ENCODE results near the gene CUBN. TPM values are rescaled to one million over a fixed set of nuclear protein-coding genes. Genes with fewer than 3 reads are reported as not detected.

CUBN gene
- total RNA-seq, 1 experiment from 2014 or later = not detected

DNA sequence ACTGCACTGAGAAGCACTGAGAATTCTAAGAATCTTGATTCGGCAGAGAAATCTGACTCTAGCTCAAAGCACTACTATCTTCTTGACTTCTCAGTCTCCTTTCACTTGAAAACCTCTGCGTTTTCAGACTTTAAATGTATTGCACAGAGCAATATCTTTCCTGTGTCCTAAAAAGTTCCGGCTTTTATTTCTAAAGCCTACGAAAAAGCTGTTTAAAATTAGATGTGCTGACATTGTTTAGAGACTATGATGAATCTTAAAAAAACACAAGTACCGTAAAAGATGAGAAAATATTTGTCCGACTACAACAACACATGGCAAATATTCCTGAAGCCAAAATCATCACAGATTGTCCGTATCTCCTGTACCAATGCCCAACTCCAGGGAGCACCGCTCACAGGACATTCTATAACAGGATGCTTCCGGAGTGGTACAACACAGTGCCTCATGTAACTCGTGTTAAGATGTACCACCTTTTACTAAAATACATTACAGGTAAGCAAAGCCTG lies 136.9 kb downstream of the CUBN start:
- no peak overlapping the region for H3K4me3 ChIP-seq (ENCODE audit: low read length)
- no peaks in the 10 kb centered on the region for H3K9me3 ChIP-seq (ENCODE audit: low read length)
- H3K9ac ChIP-seq (ENCODE audit: low read length) = no peak overlapping the region
- H3K4me2 ChIP-seq (ENCODE audit: low read depth, low read length, poor library complexity, severe bottlenecking) = no peak overlapping the region
- no peaks in the 10 kb centered on the region for H3K36me3 ChIP-seq (ENCODE audit: insufficient read depth, low read length)
- H3K79me2 ChIP-seq (ENCODE audit: low read length) = no peaks in the 10 kb centered on the region
- no peaks in the 10 kb centered on the region for H4K20me1 ChIP-seq (ENCODE audit: insufficient read depth, low read depth, low read length)
- 0 out of 2 replicates have a peak, but pooled peaks cover 2% of the 10 kb centered on the region for H3K27me3 ChIP-seq (ENCODE audit: low read length)
- no peak overlapping the region for H3K27ac ChIP-seq (ENCODE audit: low read length)
- H3K9me2 ChIP-seq (replicated peaks; ENCODE audit: insufficient read depth, low read length) = no peaks in the 10 kb centered on the region
- no peaks in the 10 kb centered on the region for H3K4me1 ChIP-seq (ENCODE audit: low read length)
- no peak overlapping the region for H2AFZ ChIP-seq (ENCODE audit: low read length)
- no peak for DNase-seq

DNA sequence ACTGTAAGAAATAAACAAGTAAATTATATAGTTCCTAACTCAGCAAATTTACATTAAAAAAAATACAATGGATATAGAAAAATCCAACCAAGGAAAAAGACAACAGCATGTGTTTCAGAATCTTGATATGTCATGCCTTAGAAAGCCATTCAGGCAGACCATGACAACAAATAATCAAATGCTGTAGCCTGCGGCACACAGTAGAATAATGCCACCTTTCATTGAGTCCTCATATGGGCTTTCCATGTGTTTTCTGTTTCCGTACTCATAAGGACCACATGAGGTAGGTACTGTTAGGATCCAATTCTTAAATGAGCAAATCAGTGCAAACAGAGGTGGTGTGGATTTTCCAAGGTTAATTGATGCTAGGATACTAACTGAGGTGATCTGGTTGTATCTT lies 138.6 kb downstream of the CUBN start:
- Histone ChIP-seq H3K4me2 (ENCODE audit: low read depth, low read length, poor library complexity, severe bottlenecking) (no peak overlapping the region), H3K9me2 (replicated peaks; ENCODE audit: insufficient read depth, low read length) (no peaks in the 10 kb centered on the region), H3K27ac (ENCODE audit: low read length) (no peak overlapping the region), H3K9ac (ENCODE audit: low read length) (no peak overlapping the region), H2AFZ (ENCODE audit: low read length) (no peak overlapping the region), H3K9me3 (ENCODE audit: low read length) (no peaks in the 10 kb centered on the region), H3K36me3 (ENCODE audit: insufficient read depth, low read length) (no peaks in the 10 kb centered on the region), H4K20me1 (ENCODE audit: insufficient read depth, low read depth, low read length) (no peaks in the 10 kb centered on the region), H3K4me3 (ENCODE audit: low read length) (no peak overlapping the region), H3K4me1 (ENCODE audit: low read length) (no peaks in the 10 kb centered on the region), H3K27me3 (ENCODE audit: low read length) (no peaks in the 10 kb centered on the region), H3K79me2 (ENCODE audit: low read length) (no peaks in the 10 kb centered on the region)
- DNase-seq = no peak

DNA sequence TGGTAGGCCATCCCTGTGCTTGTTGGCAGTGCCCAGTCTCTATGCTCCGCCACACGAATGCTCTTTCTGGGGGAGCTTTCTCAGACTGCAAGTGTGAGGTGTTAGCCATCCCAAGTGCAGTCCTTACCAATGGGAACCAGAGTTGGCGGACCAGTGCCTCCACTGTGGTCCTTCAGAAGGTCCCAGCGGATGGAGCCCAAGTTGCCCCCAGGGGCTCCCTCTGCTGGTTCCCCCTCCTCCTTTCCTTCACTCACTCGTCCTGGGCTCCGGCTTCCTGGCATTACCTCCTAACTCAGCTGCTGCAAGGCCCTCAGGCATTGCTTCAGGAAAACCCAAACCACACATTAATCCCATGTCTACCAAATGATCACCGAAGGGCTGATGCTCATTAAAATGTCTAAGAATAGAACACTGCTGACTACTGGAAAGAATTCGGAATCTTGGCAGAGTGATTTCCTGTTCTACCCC lies 139.8 kb downstream of the CUBN start:
- Histone ChIP-seq H3K9me3 (ENCODE audit: low read length) (no peaks in the 10 kb centered on the region), H3K9me2 (replicated peaks; ENCODE audit: insufficient read depth, low read length) (no peaks in the 10 kb centered on the region), H3K4me3 (ENCODE audit: low read length) (no peak overlapping the region), H3K79me2 (ENCODE audit: low read length) (no peaks in the 10 kb centered on the region), H3K4me1 (ENCODE audit: low read length) (no peaks in the 10 kb centered on the region), H3K4me2 (ENCODE audit: low read depth, low read length, poor library complexity, severe bottlenecking) (no peak overlapping the region), H4K20me1 (ENCODE audit: insufficient read depth, low read depth, low read length) (no peaks in the 10 kb centered on the region), H3K27ac (ENCODE audit: low read length) (no peak overlapping the region), H3K36me3 (ENCODE audit: insufficient read depth, low read length) (no peaks in the 10 kb centered on the region), H2AFZ (ENCODE audit: low read length) (no peak overlapping the region), H3K27me3 (ENCODE audit: low read length) (no peaks in the 10 kb centered on the region), H3K9ac (ENCODE audit: low read length) (no peak overlapping the region)
- no peak for DNase-seq

DNA sequence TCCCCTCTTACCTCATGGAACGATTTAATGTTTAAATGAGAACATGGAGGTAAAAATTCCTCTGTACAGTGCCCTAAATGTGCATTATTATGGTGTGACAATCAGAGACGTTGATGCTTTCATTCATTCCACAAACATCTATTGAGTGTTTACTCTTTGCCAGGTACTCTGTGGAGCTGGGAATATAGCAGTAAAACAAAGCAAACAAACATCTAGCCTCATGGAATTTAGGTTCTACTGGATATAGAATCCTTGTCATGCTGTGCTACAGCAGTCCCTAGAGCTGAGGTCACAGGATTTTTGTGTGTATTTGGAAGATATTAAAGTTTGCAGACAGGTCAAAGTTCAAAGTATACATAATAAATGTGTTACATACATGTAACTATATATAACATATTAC lies 140.7 kb downstream of the CUBN start:
- no peaks in the 10 kb centered on the region for H3K36me3 ChIP-seq (ENCODE audit: insufficient read depth, low read length)
- H3K4me2 ChIP-seq (ENCODE audit: low read depth, low read length, poor library complexity, severe bottlenecking) = no peak overlapping the region
- no peaks in the 10 kb centered on the region for H3K27me3 ChIP-seq (ENCODE audit: low read length)
- H3K79me2 ChIP-seq (ENCODE audit: low read length) = no peaks in the 10 kb centered on the region
- H4K20me1 ChIP-seq (ENCODE audit: insufficient read depth, low read depth, low read length) = no peaks in the 10 kb centered on the region
- no peak overlapping the region for H3K27ac ChIP-seq (ENCODE audit: low read length)
- H3K9me2 ChIP-seq (replicated peaks; ENCODE audit: insufficient read depth, low read length) = no peaks in the 10 kb centered on the region
- H3K4me1 ChIP-seq (ENCODE audit: low read length) = no peaks in the 10 kb centered on the region
- no peak overlapping the region for H3K4me3 ChIP-seq (ENCODE audit: low read length)
- no peaks in the 10 kb centered on the region for H3K9me3 ChIP-seq (ENCODE audit: low read length)
- H3K9ac ChIP-seq (ENCODE audit: low read length) = no peak overlapping the region
- DNase-seq = no peak
- H2AFZ ChIP-seq (ENCODE audit: low read length) = no peak overlapping the region

DNA sequence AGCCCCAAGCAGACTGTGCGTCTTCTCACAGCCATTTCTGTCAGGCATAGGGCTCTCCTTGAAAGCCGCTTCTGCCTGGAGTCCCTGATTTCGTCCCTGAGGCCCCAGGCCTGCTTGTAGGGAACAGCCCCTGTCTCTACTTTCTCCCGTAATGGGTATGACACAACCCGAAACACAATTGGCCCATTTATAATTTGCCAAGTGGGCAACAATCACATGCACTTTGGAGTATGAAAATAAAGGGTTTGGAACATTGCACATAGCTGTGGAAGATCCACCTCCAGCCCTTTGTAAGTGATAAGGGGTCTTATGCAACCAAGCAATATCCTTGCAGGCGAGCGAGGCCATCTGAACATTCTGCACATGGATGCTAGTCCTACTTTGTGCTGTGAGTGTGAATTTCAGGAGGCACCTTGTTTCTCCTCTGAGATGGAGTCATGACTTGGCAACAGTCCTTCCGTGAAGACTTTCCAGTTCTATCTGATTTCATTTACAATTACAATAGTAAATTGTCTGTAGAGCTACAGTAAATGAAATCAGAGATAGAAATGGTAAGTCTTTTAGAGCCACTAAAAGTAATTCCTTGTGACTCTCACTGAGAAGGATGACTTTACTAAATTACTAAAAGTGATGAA lies 141.5 kb downstream of the CUBN start:
- H3K4me2 ChIP-seq (ENCODE audit: low read depth, low read length, poor library complexity, severe bottlenecking) = no peak overlapping the region
- no peak for DNase-seq
- H4K20me1 ChIP-seq (ENCODE audit: insufficient read depth, low read depth, low read length) = no peaks in the 10 kb centered on the region

DNA sequence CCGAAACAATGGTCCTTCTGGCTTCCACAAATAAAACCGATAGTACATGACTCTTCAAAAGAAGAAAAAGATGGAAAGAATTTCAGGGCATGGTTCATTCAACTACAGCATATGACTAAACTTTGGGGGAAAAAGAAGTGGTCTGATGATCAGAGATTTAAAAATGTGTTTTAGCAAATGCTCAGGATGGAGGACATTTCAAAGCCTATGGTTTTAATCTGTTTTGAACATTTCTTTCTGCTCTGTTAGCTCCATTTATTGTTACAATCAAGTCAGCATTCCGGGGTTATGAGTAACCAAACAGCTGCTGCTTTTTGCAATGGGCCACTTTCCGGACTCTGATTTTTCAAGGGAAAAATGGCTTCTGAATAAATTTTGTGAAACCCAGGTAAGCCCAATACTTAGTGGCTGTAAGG lies 142.4 kb downstream of the CUBN start:
- H3K4me1 ChIP-seq (ENCODE audit: low read length) = no peaks in the 10 kb centered on the region
- no peak overlapping the region for H3K4me3 ChIP-seq (ENCODE audit: low read length)
- no peaks in the 10 kb centered on the region for H3K9me2 ChIP-seq (replicated peaks; ENCODE audit: insufficient read depth, low read length)
- no peak overlapping the region for H3K27ac ChIP-seq (ENCODE audit: low read length)
- no peaks in the 10 kb centered on the region for H4K20me1 ChIP-seq (ENCODE audit: insufficient read depth, low read depth, low read length)
- DNase-seq = no peak
- H2AFZ ChIP-seq (ENCODE audit: low read length) = no peak overlapping the region
- H3K27me3 ChIP-seq (ENCODE audit: low read length) = no peaks in the 10 kb centered on the region
- no peaks in the 10 kb centered on the region for H3K79me2 ChIP-seq (ENCODE audit: low read length)
- H3K9ac ChIP-seq (ENCODE audit: low read length) = no peak overlapping the region
- H3K4me2 ChIP-seq (ENCODE audit: low read depth, low read length, poor library complexity, severe bottlenecking) = no peak overlapping the region
- no peaks in the 10 kb centered on the region for H3K9me3 ChIP-seq (ENCODE audit: low read length)
- no peaks in the 10 kb centered on the region for H3K36me3 ChIP-seq (ENCODE audit: insufficient read depth, low read length)

More for the DNA sequence above, 141.5 kb downstream of the CUBN start:
- Histone ChIP-seq H3K27ac (ENCODE audit: low read length) (no peak overlapping the region), H3K36me3 (ENCODE audit: insufficient read depth, low read length) (no peaks in the 10 kb centered on the region), H3K27me3 (ENCODE audit: low read length) (no peaks in the 10 kb centered on the region), H3K4me3 (ENCODE audit: low read length) (no peak overlapping the region), H3K9me3 (ENCODE audit: low read length) (no peaks in the 10 kb centered on the region), H2AFZ (ENCODE audit: low read length) (no peak overlapping the region), H3K9me2 (replicated peaks; ENCODE audit: insufficient read depth, low read length) (no peaks in the 10 kb centered on the region), H3K4me1 (ENCODE audit: low read length) (no peaks in the 10 kb centered on the region), H3K79me2 (ENCODE audit: low read length) (no peaks in the 10 kb centered on the region), H3K9ac (ENCODE audit: low read length) (no peak overlapping the region)

DNA sequence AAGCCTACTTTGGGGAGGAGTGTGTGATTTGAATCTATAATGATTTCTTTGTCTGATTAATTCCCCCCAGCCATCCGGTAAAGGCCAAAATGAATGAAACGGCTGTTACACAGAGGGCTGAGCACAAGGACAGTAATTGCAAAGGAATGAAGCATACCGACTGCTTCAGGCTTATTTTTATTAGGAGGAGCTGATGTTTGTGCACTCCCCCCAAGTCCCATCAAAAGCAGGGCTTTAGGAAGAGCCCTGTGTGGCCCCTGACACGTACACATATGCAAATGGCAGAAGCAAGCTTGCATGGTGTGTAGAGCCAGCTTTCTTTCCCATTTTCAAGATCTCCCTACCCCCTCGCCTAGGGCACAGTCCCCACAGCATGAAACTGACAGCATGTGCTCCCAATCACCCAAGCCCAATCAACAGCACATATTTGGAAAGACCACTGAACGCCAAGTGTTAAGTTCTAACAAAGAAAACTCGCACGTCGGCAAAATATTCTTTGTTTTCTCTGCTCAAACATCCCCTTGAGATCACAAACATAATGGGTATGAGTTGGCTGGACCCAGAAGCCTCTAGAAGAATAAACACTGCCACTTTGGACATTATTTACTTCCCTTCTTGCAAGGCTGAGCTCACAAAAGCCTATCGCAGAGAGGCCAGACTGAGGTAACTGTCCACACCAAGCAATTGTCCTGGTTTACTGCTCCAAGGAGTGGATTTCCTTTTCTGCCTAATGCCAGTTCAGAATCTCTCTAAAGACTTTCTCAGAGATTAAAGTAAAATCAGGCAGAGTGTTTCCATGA lies 143.0 kb downstream of the CUBN start:
- Histone ChIP-seq H3K9me3 (ENCODE audit: low read length) (no peaks in the 10 kb centered on the region), H3K9me2 (replicated peaks; ENCODE audit: insufficient read depth, low read length) (no peaks in the 10 kb centered on the region), H3K4me1 (ENCODE audit: low read length) (no peaks in the 10 kb centered on the region), H3K4me2 (ENCODE audit: low read depth, low read length, poor library complexity, severe bottlenecking) (no peak overlapping the region), H3K9ac (ENCODE audit: low read length) (no peak overlapping the region), H3K4me3 (ENCODE audit: low read length) (no peak overlapping the region), H3K36me3 (ENCODE audit: insufficient read depth, low read length) (no peaks in the 10 kb centered on the region), H4K20me1 (ENCODE audit: insufficient read depth, low read depth, low read length) (no peaks in the 10 kb centered on the region), H3K27me3 (ENCODE audit: low read length) (no peaks in the 10 kb centered on the region), H3K79me2 (ENCODE audit: low read length) (no peaks in the 10 kb centered on the region), H2AFZ (ENCODE audit: low read length) (no peak overlapping the region), H3K27ac (ENCODE audit: low read length) (no peak overlapping the region)
- no peak for DNase-seq

DNA sequence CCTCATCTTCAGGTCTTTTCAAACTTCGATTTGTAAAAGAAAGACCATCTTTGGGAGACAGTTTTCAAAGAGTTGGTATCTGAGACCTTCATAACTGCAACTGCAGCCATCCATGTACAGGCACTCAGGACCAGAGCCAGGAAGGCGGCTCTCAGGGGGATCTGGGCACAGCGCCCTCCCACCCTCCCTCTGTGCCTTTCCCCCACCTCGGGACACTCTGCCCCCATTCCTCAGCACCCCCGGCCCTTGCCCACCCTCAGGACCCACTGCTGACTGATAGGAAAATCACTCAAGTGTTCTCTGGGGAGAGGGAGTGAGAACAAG lies 143.6 kb downstream of the CUBN start:
- no peak overlapping the region for H2AFZ ChIP-seq (ENCODE audit: low read length)

More for the DNA sequence above, 143.6 kb downstream of the CUBN start:
- Histone ChIP-seq H3K9ac (ENCODE audit: low read length) (no peak overlapping the region), H3K79me2 (ENCODE audit: low read length) (no peaks in the 10 kb centered on the region), H3K27me3 (ENCODE audit: low read length) (no peaks in the 10 kb centered on the region), H3K9me3 (ENCODE audit: low read length) (no peaks in the 10 kb centered on the region), H3K36me3 (ENCODE audit: insufficient read depth, low read length) (no peaks in the 10 kb centered on the region), H3K4me1 (ENCODE audit: low read length) (no peaks in the 10 kb centered on the region), H3K4me2 (ENCODE audit: low read depth, low read length, poor library complexity, severe bottlenecking) (no peak overlapping the region), H3K9me2 (replicated peaks; ENCODE audit: insufficient read depth, low read length) (no peaks in the 10 kb centered on the region), H4K20me1 (ENCODE audit: insufficient read depth, low read depth, low read length) (no peaks in the 10 kb centered on the region), H3K27ac (ENCODE audit: low read length) (no peak overlapping the region), H3K4me3 (ENCODE audit: low read length) (no peak overlapping the region)
- DNase-seq = no peak
